ENCODE data around the gene SUB1.
"Not testable (repeated sequence)": the region's sequence is repeated elsewhere in the genome, so short reads cannot be mapped to it uniquely, and the experiment has no call there.

Gene SUB1

DNA sequence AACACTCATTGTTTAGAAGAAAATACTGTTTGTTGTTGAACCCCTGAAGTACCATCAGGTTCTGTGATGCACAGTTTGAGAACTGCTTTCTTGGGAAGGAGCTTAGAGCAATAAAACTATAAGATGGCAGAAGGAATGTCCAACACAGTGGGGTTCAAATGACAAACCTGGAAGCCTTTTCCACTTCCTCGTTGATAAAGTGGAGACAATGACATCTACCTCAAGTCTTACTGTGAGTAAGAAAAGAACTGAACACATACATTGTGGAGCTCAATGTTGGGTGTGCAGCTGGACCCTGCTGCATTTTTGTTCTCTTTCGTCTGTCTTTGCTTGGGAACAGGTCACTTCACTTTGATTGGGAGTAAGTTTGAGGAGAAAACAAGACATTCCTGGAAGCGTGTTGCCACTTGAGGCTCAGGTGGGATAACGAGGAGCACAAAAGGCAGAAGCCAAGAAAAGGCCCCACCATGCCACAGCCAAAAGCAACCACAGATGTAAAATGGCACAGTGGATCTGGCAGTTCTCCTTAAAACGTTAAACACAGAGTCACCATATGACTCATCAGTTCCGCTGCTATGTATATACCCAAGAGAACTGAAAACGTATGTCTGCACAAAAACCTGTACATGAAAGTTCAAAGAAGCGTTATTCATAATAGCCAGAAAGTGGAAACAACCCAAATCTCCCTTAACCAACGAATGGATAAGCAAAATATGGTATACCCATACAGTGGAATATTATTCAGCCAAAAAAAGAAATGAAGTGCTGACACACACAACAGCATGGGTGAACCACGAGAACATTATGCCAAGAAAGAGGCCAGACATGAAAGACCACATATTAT is 42.9 kb upstream of the SUB1 start:
- DNase-seq (ENCODE audit: extremely low read depth, low read depth), result no peak
- no peak overlapping the region for H3K4me3 ChIP-seq (replicated peaks; ENCODE audit: low read depth, low read length)
- TF ChIP-seq, protein P1, sequence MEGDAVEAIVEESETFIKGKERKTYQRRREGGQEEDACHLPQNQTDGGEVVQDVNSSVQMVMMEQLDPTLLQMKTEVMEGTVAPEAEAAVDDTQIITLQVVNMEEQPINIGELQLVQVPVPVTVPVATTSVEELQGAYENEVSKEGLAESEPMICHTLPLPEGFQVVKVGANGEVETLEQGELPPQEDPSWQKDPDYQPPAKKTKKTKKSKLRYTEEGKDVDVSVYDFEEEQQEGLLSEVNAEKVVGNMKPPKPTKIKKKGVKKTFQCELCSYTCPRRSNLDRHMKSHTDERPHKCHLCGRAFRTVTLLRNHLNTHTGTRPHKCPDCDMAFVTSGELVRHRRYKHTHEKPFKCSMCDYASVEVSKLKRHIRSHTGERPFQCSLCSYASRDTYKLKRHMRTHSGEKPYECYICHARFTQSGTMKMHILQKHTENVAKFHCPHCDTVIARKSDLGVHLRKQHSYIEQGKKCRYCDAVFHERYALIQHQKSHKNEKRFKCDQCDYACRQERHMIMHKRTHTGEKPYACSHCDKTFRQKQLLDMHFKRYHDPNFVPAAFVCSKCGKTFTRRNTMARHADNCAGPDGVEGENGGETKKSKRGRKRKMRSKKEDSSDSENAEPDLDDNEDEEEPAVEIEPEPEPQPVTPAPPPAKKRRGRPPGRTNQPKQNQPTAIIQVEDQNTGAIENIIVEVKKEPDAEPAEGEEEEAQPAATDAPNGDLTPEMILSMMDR (IDR thresholded peaks at IDR 0.05; ENCODE audit: low read depth, low read length, missing control alignments), result no peak

DNA sequence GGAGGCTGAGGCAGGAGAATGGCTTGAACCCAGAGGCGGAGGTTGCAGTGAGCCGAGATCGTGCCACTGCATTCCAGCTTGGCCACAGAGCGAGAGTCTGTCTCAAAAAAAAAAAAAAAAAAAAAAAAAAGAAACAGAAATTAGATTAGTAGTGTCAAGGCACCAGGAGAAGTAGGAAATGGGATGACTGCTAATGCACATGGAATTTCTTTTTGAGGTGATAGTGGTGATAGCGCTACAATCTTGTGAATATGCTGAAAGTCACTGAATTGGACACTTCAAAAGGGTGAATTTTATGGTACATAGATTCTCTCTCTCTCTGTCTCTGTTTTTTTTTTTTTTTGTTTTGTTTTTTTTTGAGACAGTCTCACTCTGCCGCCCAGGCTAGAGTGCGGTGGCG is 42.1 kb upstream of the SUB1 start:
- DNase-seq (ENCODE audit: extremely low read depth, low read depth), result no peak
- no peak overlapping the region for H3K4me3 ChIP-seq (replicated peaks; ENCODE audit: low read depth, low read length)
- TF ChIP-seq, protein P1 (IDR thresholded peaks at IDR 0.05; ENCODE audit: low read depth, low read length, missing control alignments), result no peak

DNA sequence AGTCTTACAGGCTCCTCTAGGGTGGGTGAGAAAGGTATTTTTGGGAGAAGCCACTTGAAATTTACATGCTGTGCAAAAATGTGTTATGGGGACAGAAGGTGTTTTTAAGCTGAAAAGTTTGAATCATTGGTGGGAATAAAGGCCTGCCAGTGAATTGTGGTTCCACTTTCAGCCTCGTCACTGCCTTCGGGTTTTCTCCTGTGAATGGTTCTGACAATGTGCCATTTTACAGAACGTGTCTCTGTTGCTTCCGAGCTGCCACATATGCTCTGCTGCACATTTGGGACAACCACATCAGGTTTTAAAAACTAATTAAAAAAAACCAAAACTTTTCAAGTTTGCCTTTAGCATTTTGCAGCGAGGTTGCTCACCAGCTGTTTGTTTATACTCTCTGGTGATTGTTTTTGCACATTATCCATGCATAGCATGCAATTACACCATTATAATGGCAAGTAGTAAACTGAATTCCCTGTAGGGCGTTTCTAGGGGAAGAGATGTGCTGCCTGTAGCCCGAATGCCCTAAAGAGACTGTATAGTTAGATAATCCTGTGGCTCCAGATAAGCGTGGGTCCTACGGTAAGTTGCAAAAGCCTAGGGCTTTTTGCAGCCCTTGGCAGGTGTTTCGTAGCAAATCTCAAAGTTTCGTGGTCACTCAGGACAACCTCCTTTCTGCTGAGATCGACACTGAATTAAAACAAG is 40.1 kb upstream of the SUB1 start:
- H3K4me3 ChIP-seq (replicated peaks; ENCODE audit: low read depth, low read length), result no peak overlapping the region
- TF ChIP-seq, protein P1 (IDR thresholded peaks at IDR 0.05; ENCODE audit: low read depth, low read length, missing control alignments), result no peak
- DNase-seq (ENCODE audit: extremely low read depth, low read depth), result no peak

DNA sequence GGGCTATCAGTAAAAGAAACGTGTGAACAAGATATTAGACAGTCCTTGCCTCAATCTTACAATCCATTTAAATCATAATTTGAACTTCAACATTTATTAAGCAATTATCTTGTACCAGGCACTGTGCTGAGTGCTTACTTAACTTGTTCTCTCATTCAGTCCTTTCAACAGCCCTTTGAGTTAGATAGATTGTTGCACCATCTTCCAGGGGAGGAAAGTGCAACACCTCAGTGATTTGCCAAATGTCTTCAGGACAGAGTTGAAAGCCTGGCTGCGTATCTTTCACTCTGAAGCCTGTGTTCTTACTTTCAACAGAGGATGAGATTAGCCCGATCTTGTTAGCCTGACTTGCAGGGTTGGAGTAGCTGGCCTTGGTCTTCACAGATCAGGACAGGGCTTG is 34.2 kb upstream of the SUB1 start:
- no peak for DNase-seq (ENCODE audit: extremely low read depth, low read depth)
- no peak overlapping the region for H3K4me3 ChIP-seq (replicated peaks; ENCODE audit: low read depth, low read length)
- TF ChIP-seq, protein P1 (IDR thresholded peaks at IDR 0.05; ENCODE audit: low read depth, low read length, missing control alignments), result no peak

DNA sequence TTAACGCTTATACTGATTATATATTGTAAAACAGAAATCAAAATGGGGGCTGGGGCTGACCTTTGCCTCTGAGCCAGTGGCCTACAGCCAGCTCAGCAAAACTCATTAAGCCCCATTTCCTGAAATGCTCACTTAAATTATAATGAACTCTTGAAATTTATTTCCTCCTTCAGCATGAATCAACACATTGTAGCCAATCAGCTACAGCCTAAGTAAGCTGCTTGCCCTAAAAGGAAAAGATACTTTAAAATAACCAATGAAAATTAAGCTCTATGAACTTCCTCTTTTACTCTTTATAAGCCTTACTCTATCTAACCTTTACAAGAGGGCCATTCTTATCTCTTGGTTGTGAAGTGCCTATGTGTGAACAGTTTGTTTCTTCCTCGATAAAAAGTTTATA is 33.5 kb upstream of the SUB1 start:
- no peak for DNase-seq (ENCODE audit: extremely low read depth, low read depth)
- TF ChIP-seq, protein P1 (IDR thresholded peaks at IDR 0.05; ENCODE audit: low read depth, low read length, missing control alignments), result no peak
- no peak overlapping the region for H3K4me3 ChIP-seq (replicated peaks; ENCODE audit: low read depth, low read length)

DNA sequence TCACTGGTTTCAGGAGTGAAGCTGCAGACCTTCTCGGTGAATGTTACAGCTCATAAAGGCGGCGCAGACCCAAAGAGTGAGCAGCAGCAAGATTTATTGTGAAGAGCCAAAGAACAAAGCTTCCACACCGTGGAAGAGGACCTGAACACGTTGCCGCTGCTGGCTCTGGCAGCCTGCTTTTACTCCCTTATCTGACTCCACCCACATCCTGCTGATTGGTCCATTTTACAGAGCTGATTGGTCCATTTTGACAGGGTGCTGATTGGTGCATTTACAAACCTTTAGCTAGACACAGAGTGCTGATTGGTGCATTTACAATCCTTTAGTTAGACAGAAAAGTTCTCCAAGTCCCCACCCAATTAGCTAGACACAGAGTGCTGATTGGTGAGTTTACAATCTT is 32.9 kb upstream of the SUB1 start:
- H3K4me3 ChIP-seq (replicated peaks; ENCODE audit: low read depth, low read length); DNase-seq (ENCODE audit: extremely low read depth, low read depth): not testable (repeated sequence)

DNA sequence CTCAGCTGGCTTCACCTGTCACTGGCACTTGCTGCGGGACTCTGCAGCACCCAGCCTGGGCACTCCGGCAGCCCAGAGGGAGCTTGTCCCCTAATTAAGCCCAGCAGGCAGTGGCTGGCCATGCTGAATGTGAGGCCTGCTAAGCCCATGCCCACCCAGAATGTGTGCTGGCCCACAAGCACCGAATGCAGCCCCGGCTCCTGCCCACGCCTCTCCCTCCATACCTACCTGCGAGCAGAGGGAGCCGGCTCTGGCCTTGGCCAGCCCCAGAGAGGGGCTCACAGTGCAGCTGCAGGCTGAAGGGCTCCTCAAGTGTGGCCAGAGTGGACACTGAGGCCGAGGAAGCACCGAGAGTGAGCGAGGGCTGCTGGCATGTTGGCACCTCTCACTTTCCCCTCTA is 32.4 kb upstream of the SUB1 start:
- TF ChIP-seq, protein P1 (IDR thresholded peaks at IDR 0.05; ENCODE audit: low read depth, low read length, missing control alignments), result no peak
- DNase-seq (ENCODE audit: extremely low read depth, low read depth), result no peak
- no peak overlapping the region for H3K4me3 ChIP-seq (replicated peaks; ENCODE audit: low read depth, low read length)

DNA sequence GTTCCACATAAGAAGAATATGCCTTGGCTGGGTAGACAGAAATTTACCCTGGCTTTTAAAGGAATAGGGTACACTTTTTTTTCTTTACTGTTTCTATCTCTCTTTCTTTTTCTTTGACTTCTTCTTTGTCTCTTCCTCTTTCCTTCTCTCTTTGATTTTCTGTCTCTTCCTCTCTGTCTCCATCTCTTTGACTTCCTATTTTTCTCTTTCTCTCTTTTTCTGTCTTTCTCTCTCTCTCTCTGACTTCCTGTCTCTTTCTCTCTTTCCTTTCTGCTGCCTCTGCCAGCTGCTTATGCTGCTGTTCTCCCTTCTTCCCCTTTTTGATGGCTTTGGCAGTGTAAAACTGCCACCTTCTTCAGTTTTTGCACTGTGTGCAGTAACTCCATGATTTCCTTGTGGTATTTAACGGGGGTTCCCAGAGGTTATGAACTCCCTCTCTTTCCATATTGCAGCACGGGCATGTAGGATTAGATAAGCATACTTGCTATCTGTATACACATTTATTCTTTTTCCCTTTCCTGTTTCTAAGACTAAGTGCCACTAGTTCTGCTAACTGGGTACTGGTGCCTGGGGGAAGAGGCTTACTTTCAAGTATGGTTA is 31.1 kb upstream of the SUB1 start:
- not testable (repeated sequence) for H3K4me3 ChIP-seq (replicated peaks; ENCODE audit: low read depth, low read length); DNase-seq (ENCODE audit: extremely low read depth, low read depth)

DNA sequence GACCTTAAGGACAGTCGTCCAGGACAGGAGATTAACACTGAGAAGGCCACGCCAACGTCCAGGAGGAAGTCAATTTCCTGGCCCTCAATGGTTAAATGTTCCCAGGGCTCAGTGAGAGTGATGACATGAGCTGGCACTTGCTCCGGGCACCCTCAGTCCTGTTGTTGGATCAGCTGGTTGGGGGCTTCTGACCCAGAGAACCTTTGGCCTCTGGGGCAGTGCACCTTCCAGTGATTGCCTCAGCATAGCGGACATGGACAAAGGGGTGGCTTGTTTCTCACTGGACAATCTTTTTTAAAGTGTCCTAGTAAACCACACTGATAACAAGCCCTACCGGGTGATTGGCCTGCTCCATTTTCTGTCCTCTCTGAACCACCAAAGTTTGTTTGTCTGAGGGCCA is 28.8 kb upstream of the SUB1 start:
- H3K4me3 ChIP-seq (replicated peaks; ENCODE audit: low read depth, low read length), result not testable (repeated sequence)

More for the DNA sequence above, 28.8 kb upstream of the SUB1 start:
- not testable (repeated sequence) for DNase-seq (ENCODE audit: extremely low read depth, low read depth)

All from HFF-Myc (cell line).